Upper lobe of left lung (tissue), 6 donors: ENCODE measurements around the gene RPL35. TPM values are rescaled to one million over a fixed set of nuclear protein-coding genes. Genes with fewer than 3 reads are reported as not detected.
A peak's percentile ranks its signal among the peaks of the same experiment; 100 is the strongest.

Experiments used
- ATAC-seq, 2 donors: fragments of 200-7000 bp; cut with Tn5 transposase; one replicate each; pipeline ENCODE4 v1.9.1; 2022; ENCODE audit warnings: mild to moderate bottlenecking in 2 of 2, moderate library complexity in 2 of 2; ENCODE audit not compliant: low FRiP score in 2 of 2
- DNase-seq, 2 donors: peaks; one replicate each; pipeline ENCODE4 v3.0.0-alpha.2; 2019 to 2020
- H3K27ac ChIP-seq, 4 donors: fragments of 200-600 bp; sonication (generic); one replicate each; pipeline ENCODE4 v1.5.1; 2016 to 2019
- H3K27me3 ChIP-seq, 4 donors: fragments of 200-600 bp; sonication (generic); one replicate each; pipeline ENCODE4 v1.5.1; 2017 to 2019
- H3K36me3 ChIP-seq, 4 donors: fragments of 200-600 bp; sonication (generic); one replicate each; pipeline ENCODE4 v1.5.1; 2016 to 2019
- H3K4me1 ChIP-seq, 4 donors: fragments of 200-600 bp; sonication (generic); one replicate each; pipeline ENCODE4 v1.5.1; 2018 to 2019
- H3K4me3 ChIP-seq, 4 donors: fragments of 200-600 bp; sonication (generic); one replicate each; pipeline ENCODE4 v1.5.1; 2017 to 2019; ENCODE audit warnings: mild to moderate bottlenecking in 2 of 4, moderate library complexity in 1 of 4
- H3K9me3 ChIP-seq, 4 donors: fragments of 200-600 bp; sonication (generic); one replicate each; pipeline ENCODE4 v1.5.1; 2018 to 2019
- EP300 ChIP-seq, 4 donors: sonication (generic); formaldehyde crosslinking; IDR thresholded peaks; one replicate each; pipeline ENCODE4 v1.5.1; 2017; ENCODE audit warnings: antibody characterized with exemption in 4 of 4, control low read depth in 2 of 4
- POLR2A ChIP-seq, 4 donors: fragments of 450-650 bp; IDR thresholded peaks; one replicate each; pipeline ENCODE4 v1.5.1; 2016 to 2017; ENCODE audit warnings: antibody characterized with exemption in 4 of 4, mild to moderate bottlenecking in 2 of 4
- POLR2AphosphoS5 ChIP-seq, 2 donors: sonication (generic); formaldehyde crosslinking; IDR thresholded peaks; one replicate each; pipeline ENCODE4 v1.5.1; 2017; ENCODE audit warnings: antibody characterized with exemption in 2 of 2
- WGBS, 2 donors: methylation state at CpG; one replicate each; pipeline ENCODE4 v1.1.5; 2017 to 2018; 5-methylcytosine and 5-hydroxymethylcytosine counted together
- total RNA-seq, 6 donors: library from RNA; depleted of rRNA in 4 of 6; stranded (reverse); fragments of >200 nt in 4 of 6; gene quantifications; one replicate each; pipeline versions ENCODE4 v1.1.0 to v1.2.1, GENCODE V29; 2016 to 2021
- TF ChIP-seq, protein P1 (sequence below), 6 experiments: fragments of 450-650 bp in 4 of 6; fragments of 200-600 bp in 2 of 6; sonication (generic) in 2 of 6; IDR thresholded peaks; one replicate each; pipeline ENCODE4 v1.5.1; 2016 to 2019; ENCODE audit warnings: antibody characterized with exemption in 6 of 6
- donor health status: DM: no; HTN: no; CAD: no; lungs with moderate emphysema.
- donor health status: DM: no; HTN: yes; CAD: no; lungs with severe emphysema.

RPL35 gene
- total RNA-seq, 6 donors from 2014 or later: 646 to 1,381 (median 944) TPM

DNA sequence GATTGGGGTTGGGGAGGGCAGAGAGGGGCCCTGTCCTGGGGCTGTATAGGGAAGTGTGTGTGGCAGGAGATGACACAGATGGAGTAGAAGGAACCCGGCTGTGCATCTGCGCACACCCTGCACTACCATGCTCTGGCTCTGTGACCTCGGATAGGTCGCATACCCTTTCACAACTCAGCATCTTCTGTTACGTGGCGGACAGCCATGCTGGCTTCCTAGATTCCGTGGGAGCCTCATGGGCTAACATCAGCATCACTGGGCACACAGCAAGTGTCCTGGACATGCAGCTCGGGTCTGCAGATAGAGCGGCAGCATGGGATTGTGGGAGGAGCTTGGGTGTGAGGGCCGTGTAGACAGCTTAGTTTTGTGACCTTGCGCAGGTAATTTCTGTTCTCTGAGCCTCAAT lies 9.4 kb upstream of the RPL35 start:
- H3K9me3 ChIP-seq: no peaks in the 10 kb centered on the region
- peak overlapping the region in 2 of 4 donors; percentile 86 to 91 for H3K4me3 ChIP-seq
- peak overlapping the region; percentile 88 to 98 (median 96) for H3K27ac ChIP-seq
- no peak for ATAC-seq
- WGBS, 2 donors: 78 to 80% methylated on average over 5 to 11 of the region's 11 CpGs
- TF ChIP-seq POLR2A (IDR thresholded peaks at IDR 0.05) (no peak), POLR2AphosphoS5 (IDR thresholded peaks at IDR 0.05) (no peak)
- TF ChIP-seq, protein P1, sequence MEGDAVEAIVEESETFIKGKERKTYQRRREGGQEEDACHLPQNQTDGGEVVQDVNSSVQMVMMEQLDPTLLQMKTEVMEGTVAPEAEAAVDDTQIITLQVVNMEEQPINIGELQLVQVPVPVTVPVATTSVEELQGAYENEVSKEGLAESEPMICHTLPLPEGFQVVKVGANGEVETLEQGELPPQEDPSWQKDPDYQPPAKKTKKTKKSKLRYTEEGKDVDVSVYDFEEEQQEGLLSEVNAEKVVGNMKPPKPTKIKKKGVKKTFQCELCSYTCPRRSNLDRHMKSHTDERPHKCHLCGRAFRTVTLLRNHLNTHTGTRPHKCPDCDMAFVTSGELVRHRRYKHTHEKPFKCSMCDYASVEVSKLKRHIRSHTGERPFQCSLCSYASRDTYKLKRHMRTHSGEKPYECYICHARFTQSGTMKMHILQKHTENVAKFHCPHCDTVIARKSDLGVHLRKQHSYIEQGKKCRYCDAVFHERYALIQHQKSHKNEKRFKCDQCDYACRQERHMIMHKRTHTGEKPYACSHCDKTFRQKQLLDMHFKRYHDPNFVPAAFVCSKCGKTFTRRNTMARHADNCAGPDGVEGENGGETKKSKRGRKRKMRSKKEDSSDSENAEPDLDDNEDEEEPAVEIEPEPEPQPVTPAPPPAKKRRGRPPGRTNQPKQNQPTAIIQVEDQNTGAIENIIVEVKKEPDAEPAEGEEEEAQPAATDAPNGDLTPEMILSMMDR (IDR thresholded peaks at IDR 0.05): no peak
- no peak for DNase-seq
- peaks cover 48 to 58% (median 54%) of the 10 kb centered on the region in 4 donors for H3K4me1 ChIP-seq
- H3K27me3 ChIP-seq: no peaks in the 10 kb centered on the region
- peaks cover 16 to 32% (median 29%) of the 10 kb centered on the region in 4 donors for H3K36me3 ChIP-seq

DNA sequence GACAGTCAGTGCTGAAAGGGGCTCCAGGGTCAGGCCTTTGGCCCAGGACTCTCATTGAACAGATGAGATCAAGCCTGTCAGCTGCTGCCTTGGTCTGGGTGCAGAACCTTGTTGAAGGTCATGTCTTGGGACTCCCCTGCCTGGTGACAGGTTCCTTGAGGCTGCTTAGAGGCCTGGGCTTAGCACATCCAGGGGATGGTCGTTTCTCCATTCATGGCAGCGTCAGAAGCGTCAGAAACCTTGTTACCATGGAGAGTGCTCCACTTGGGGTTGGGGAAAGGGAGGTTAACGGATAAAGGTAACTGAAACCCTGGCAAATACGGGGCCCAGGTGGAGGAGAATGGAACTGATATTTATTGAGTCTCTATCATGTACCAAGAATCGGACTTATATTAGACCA lies 9.0 kb upstream of the RPL35 start:
- Histone ChIP-seq H3K36me3 (peaks cover 12 to 28% (median 25%) of the 10 kb centered on the region in 4 donors), H3K4me3 (peak overlapping the region; percentile 5 to 91 (median 86)), H3K4me1 (peaks cover 48 to 58% (median 54%) of the 10 kb centered on the region in 4 donors), H3K27ac (peak overlapping the region; percentile 88 to 98 (median 96)), H3K9me3 (no peaks in the 10 kb centered on the region), H3K27me3 (no peaks in the 10 kb centered on the region)
- no peak for TF ChIP-seq POLR2A (IDR thresholded peaks at IDR 0.05)
- TF ChIP-seq POLR2AphosphoS5 (IDR thresholded peaks at IDR 0.05): no peak
- TF ChIP-seq EP300 (IDR thresholded peaks at IDR 0.05): no peak
- TF ChIP-seq, protein P1 (IDR thresholded peaks at IDR 0.05): no peak
- ATAC-seq (no peak), DNase-seq (no peak)
- 44 to 46% methylated on average over 6 of the region's 6 CpGs for WGBS, 2 donors

DNA sequence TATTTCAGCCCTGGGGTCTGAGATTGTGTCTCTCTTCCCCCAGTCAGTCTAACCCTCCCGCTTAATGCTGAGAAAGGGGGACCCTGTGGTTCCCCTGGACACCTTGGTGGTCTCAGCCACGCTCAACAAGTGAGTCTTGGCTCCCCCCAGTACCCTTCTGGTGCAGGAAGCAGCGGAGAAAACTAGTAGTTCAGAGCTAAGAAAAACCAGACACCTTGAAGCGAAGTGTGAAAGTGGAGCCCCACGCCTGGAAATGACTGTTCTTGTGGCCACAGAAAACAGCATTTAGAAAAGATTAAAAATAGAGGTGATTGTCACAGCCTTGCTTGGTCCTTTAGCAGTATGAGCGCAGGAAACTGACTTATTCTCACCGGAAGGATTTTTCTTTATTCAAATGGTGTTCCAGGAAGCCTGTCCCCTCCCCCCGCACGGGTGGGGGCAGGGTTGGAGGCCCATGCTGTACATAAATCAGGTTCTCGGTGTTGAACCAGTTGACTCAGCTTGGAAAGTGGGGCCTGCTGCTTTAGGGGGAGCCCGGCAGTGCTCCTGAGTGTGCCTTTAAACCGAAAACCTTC lies 8.3 kb upstream of the RPL35 start:
- peak overlapping the region; percentile 78 to 91 (median 86) for H3K4me3 ChIP-seq
- H3K27me3 ChIP-seq: no peaks in the 10 kb centered on the region
- TF ChIP-seq, protein P1 (IDR thresholded peaks at IDR 0.05): no peak
- TF ChIP-seq POLR2AphosphoS5 (IDR thresholded peaks at IDR 0.05): peak; percentile 66 to 71
- TF ChIP-seq POLR2A (IDR thresholded peaks at IDR 0.05): peak in 1 of 4 donors; percentile 42
- TF ChIP-seq EP300 (IDR thresholded peaks at IDR 0.05): peak in 2 of 4 donors; percentile 13 to 64
- WGBS, 2 donors: 4 to 5% methylated on average over 12 of the region's 12 CpGs
- no peaks in the 10 kb centered on the region for H3K9me3 ChIP-seq
- peaks cover 5 to 21% (median 18%) of the 10 kb centered on the region in 4 donors for H3K36me3 ChIP-seq
- DNase-seq (peak; percentile 82 to 84), ATAC-seq (peak in 1 of 2 donors; percentile 19)
- peak overlapping the region; percentile 88 to 98 (median 96) for H3K27ac ChIP-seq
- H3K4me1 ChIP-seq: peaks cover 48 to 58% (median 54%) of the 10 kb centered on the region in 4 donors

DNA sequence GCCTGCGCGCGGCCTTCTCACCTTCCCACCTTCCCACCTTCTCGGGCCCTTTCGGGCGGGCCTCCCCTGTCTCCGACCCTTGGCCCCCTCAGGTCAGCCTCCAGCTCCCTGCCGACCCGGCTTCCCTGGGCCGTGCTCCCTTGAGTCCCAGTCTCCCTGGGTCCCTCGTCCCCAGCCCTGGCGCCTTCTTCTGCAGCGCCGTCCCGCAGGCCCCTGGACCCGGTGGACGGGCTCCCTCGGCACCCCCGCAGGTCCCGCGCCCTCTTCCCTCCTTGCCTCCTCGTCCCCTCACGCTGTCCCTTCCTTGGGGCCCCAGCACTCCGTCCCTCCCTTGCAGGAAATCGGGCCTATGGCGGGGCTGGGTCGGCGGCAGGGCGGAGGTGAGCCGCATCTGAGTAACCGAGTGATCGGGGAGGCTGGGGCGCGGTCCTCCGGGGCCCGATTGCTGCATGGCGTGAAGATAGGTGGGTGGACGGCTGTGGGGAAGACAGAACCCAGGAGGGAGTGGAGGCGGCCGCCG lies 7.8 kb upstream of the RPL35 start:
- no peaks in the 10 kb centered on the region for H3K9me3 ChIP-seq
- peak overlapping the region; percentile 78 to 91 (median 86) for H3K4me3 ChIP-seq
- peaks cover 0 to 16% (median 13%) of the 10 kb centered on the region in 4 donors for H3K36me3 ChIP-seq
- peak overlapping the region; percentile 88 to 98 (median 96) for H3K27ac ChIP-seq
- peaks cover 48 to 58% (median 54%) of the 10 kb centered on the region in 4 donors for H3K4me1 ChIP-seq
- 0 to 1% methylated on average over 15 to 41 of the region's 41 CpGs for WGBS, 2 donors
- no peaks in the 10 kb centered on the region for H3K27me3 ChIP-seq
- peak in 1 of 2 donors; percentile 88 for DNase-seq
- peak; percentile 2 to 55 for ATAC-seq
- TF ChIP-seq, protein P1 (IDR thresholded peaks at IDR 0.05): peak in 1 of 6 experiments; percentile 12
- TF ChIP-seq POLR2AphosphoS5 (IDR thresholded peaks at IDR 0.05): no peak
